ENCODE measurements around the gene FBP1.

Gene FBP1

DNA sequence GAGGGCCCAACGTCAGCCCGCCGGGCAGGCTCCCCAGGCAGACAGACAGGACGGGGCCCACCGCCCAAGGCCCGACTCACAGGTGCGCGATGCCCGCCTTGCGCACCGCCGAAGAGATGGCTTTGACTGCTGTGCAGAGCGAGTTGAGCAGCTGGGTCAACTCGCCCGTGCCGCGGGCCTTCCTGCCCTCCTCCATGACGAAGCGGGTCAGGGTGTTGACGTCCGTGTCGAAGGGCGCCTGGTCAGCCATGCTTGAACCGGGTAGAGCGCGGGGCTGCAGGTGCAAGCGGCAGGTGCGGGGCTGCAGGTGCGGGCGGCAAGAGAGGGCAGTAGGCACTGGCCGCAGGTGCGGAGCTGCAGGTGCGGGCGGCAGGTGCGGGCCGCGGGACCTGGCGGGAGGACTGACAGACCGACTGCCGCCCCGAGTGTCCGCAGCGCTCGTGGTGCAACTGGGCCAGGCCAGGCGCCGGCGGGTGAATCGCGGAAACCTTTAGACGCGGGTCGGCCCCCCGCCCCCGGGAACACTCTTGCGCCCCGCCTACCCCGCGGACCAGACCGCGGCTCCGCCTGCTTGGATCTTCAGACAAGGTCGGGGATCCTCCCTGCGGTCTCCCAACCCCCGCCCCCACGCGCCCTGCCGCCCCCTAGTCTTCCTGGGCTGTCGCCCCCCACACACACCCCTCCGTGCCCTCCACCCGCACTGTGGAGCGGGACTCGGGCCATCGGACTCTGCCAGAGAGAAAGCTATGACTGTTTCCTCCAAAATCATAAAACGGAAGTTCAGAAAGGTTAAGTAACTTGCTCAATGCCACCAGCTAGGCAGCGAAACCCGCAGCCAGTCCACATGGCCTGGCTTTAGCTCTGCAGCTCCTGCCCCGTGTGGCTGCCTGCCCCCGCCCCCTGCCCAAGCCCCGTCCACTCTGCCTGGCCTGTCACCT is at the start of gene FBP1:
FBP1 (minus strand) TSS at position 458 of the 938 bp plus-strand sequence; CDS start at position 250, 208 bp downstream.
- TF ChIP-seq, protein P1, sequence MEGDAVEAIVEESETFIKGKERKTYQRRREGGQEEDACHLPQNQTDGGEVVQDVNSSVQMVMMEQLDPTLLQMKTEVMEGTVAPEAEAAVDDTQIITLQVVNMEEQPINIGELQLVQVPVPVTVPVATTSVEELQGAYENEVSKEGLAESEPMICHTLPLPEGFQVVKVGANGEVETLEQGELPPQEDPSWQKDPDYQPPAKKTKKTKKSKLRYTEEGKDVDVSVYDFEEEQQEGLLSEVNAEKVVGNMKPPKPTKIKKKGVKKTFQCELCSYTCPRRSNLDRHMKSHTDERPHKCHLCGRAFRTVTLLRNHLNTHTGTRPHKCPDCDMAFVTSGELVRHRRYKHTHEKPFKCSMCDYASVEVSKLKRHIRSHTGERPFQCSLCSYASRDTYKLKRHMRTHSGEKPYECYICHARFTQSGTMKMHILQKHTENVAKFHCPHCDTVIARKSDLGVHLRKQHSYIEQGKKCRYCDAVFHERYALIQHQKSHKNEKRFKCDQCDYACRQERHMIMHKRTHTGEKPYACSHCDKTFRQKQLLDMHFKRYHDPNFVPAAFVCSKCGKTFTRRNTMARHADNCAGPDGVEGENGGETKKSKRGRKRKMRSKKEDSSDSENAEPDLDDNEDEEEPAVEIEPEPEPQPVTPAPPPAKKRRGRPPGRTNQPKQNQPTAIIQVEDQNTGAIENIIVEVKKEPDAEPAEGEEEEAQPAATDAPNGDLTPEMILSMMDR (conservative IDR thresholded peaks at IDR 0.05; ENCODE audit: low read depth, low read length), result no peak
- peak; percentile 17 for DNase-seq (ENCODE audit: low read depth)
- H3K4me3 ChIP-seq (ENCODE audit: low read depth, low read length), result peak within 1 kb of the TSS; percentile 48

DNA sequence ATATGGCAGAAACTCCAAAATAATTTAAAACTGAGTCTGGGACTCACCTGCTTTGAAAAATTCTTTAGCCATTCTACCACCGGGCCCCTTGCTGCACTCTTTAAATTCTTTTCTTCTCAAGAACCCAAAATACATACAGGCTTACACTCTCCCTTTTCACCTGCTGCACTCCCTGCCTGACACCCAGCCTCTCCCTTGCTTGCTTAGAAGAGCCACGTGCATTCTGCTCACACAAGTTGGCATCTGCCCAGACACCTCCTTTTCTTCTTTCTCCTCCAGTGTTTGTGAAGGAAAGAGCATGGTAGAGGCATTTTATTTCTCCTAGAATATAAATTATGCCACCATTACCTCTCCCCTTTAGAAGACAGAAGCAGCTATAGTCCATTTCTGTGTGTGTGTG is 48.1 kb upstream of the FBP1 start:
- no peak for DNase-seq (ENCODE audit: low read depth)
- TF ChIP-seq, protein P1 (conservative IDR thresholded peaks at IDR 0.05; ENCODE audit: low read depth, low read length), result no peak
- no peak overlapping the region for H3K4me3 ChIP-seq (ENCODE audit: low read depth, low read length)

DNA sequence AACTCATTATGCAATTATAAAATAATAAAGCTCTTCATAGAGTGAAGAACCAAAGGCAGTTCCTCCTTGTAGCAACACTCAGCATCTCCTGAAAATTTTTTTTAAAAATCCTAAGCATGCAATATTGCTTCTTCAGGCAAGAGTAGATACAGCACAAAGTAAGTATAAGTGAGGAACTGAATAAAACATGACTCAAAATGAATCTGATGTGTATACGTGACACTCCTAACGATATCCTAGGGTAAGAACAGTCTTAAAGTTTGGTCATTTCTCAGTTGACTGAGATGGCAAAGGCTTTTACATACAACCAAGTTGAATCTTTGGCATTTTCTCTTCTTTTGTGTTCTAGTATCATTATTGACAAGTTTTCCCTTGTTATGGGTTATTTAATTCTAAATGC is 46.0 kb upstream of the FBP1 start:
- TF ChIP-seq, protein P1 (conservative IDR thresholded peaks at IDR 0.05; ENCODE audit: low read depth, low read length), result no peak
- no peak for DNase-seq (ENCODE audit: low read depth)
- no peak overlapping the region for H3K4me3 ChIP-seq (ENCODE audit: low read depth, low read length)

DNA sequence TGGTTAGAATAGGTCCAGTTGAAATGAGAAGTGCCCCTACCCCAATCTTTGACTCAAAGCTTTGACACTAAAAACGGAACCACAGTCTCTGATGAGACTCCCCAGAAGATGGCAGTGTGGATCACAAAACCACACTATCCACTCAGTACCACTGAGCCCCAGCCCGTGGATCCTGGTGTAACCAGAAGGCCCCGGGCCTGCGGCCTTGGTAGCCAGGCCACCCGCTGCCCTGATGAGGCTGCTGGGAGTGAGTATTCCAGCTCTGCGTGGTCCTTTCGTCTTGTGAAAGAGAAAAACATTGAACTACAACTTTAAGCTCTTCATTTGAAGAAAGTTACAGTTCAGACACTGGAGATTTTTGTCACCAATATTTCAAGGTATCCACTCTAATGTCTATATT is 42.2 kb upstream of the FBP1 start:
- DNase-seq (ENCODE audit: low read depth), result peak; percentile 89
- TF ChIP-seq, protein P1 (conservative IDR thresholded peaks at IDR 0.05; ENCODE audit: low read depth, low read length), result peak; percentile 87
- H3K4me3 ChIP-seq (ENCODE audit: low read depth, low read length), result no peak overlapping the region

DNA sequence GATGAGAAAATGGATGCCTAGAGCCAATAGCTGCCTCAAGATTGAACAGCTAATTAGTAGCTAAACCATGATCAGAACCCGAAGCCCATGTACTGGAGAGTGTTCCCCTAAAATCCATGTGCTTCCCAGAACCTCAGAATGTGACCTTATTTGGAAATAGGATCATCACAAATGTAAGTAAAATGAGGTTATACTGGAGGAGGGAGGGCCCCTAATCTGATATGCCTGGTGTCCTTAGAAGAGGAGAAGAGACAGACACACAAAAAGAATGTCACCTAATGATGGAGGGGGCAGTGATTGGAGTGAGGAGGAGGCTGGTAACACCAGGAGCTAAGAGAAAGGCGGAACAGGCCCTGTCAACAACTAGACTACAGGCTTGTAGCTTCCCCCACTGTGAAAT is 41.3 kb upstream of the FBP1 start:
- no peak for DNase-seq (ENCODE audit: low read depth)
- TF ChIP-seq, protein P1 (conservative IDR thresholded peaks at IDR 0.05; ENCODE audit: low read depth, low read length), result no peak
- H3K4me3 ChIP-seq (ENCODE audit: low read depth, low read length), result no peak overlapping the region

DNA sequence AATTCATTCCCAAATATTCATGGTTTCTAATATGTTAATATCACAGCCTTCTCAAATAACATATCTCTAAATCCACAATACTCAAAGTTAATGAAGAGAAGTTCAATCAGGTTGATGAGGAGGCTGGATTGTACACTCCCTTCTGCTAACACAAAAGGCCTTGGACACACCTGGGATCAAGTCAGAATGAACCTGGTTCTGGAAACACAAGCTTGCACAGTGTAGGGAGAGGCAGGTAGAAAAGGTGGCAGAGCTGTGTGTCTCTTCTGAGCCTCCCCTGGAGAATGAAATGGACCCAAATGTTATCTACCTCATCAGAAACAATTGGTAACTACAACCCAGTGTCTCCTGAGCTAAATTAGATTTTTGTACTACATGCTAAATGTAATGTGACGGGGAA is 40.7 kb upstream of the FBP1 start:
- no peak overlapping the region for H3K4me3 ChIP-seq (ENCODE audit: low read depth, low read length)
- DNase-seq (ENCODE audit: low read depth), result no peak
- TF ChIP-seq, protein P1 (conservative IDR thresholded peaks at IDR 0.05; ENCODE audit: low read depth, low read length), result no peak

DNA sequence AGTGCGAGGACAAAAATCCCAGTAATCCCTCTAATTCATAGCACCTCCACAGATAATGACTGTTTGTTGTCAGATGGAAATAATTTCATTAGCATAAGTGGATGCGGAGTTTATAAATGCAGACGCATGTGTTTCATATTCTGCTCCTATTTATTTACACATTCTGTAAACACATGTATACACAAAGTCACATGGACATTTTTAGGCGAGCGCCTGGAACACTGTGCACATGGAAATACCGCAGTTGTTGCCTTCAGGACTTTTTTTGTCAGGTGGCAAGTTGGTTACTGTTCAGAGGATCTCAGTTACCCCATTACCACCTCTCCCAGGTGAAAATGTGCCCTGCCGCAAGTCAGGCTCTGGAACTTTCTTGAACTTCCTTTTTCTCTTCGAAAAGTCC is 40.3 kb upstream of the FBP1 start:
- no peak overlapping the region for H3K4me3 ChIP-seq (ENCODE audit: low read depth, low read length)
- DNase-seq (ENCODE audit: low read depth), result no peak
- TF ChIP-seq, protein P1 (conservative IDR thresholded peaks at IDR 0.05; ENCODE audit: low read depth, low read length), result no peak
